Testis (tissue), 2 donors: ENCODE measurements around the gene WEE2.

Source experiments
- CTCF ChIP-seq, 3 experiments: fragments of 450-650 bp in 2 of 3; fragments of 200-600 bp in 1 of 3; sonication (generic) in 1 of 3; IDR thresholded peaks; one replicate each; pipeline ENCODE4 v1.5.1; 2016 to 2019; ENCODE audit warnings: antibody characterized with exemption in 3 of 3, mild to moderate bottlenecking in 2 of 3, moderate library complexity in 1 of 3
- POLR2A ChIP-seq: fragments of 450-650 bp; IDR thresholded peaks from one replicate; pipeline ENCODE4 v1.6.1; 2017; ENCODE audit warnings: antibody characterized with exemption, mild to moderate bottlenecking, moderate library complexity

DNA sequence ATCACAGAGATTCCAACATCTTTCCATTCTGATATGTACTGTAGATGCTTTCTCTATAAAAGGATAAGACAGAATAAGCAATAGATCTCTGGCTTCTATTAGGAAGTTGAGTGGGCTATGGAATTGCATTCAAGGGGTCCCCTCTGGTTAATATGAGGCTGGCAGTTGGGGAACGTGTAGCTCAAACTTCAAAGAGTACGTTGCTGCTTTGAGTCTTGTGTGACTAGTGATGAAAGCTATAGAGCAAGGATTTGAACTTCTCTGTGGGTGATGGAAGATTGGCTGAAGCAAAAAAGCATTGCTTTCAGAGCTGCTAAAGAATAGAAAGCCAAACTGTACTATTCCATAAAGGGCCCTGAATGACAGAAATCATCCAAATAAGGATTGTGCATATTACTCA is 6.4 kb downstream of the WEE2 start:
- no peak for TF ChIP-seq CTCF (IDR thresholded peaks at IDR 0.05)
- TF ChIP-seq POLR2A: no peak
